Hematopoietic multipotent progenitor cell (in vitro differentiated cells): Measurements from ENCODE around the gene FAHD2A. TPM values are rescaled to one million over a fixed set of nuclear protein-coding genes. Genes with fewer than 3 reads are reported as not detected.
A peak's percentile ranks its signal among the peaks of the same experiment; 100 is the strongest.
"Not testable (repeated sequence)": the region's sequence is repeated elsewhere in the genome, so short reads cannot be mapped to it uniquely, and the experiment has no call there.

Source experiments
- DNase-seq, 3 donors: peaks; one replicate each; pipeline ENCODE4 v3.0.0-alpha.2; 2011 to 2015; ENCODE audit warnings: low read depth in 2 of 3, low spot score in 2 of 3
- total RNA-seq: library from RNA; depleted of rRNA; stranded (reverse); fragments of >200 nt; gene quantifications from one replicate; pipeline ENCODE4 v1.2.3, GENCODE V29; 2012

Gene FAHD2A
- 40.1 TPM for total RNA-seq

- DNase-seq = peak; percentile 70 to 95 (median 89)
Measured at GRCh38 chr2:95402370-95403203, at the start of gene FAHD2A. FAHD2A (plus strand) TSS chr2:95402708; CDS start chr2:95405559, 2,851 bp downstream.

- DNase-seq = no peak
Measured at GRCh38 chr2:95353055-95353575, 49.4 kb upstream of the FAHD2A start.

GRCh38 chr2:95353613-95354468 is 48.7 kb upstream of the FAHD2A start:
- no peak for DNase-seq

- DNase-seq = no peak
Measured at GRCh38 chr2:95354469-95354901, 48.0 kb upstream of the FAHD2A start.

- no peak for DNase-seq
Measured at GRCh38 chr2:95354925-95355324, 47.6 kb upstream of the FAHD2A start.

- DNase-seq = not testable (repeated sequence)
Measured at GRCh38 chr2:95355486-95355885, 47.0 kb upstream of the FAHD2A start.

GRCh38 chr2:95356821-95357700 is 45.4 kb upstream of the FAHD2A start:
- no peak for DNase-seq

GRCh38 chr2:95357717-95358280 is 44.7 kb upstream of the FAHD2A start:
- no peak for DNase-seq

- no peak for DNase-seq
Measured at GRCh38 chr2:95359031-95359430, 43.5 kb upstream of the FAHD2A start.

GRCh38 chr2:95359501-95359930 is 43.0 kb upstream of the FAHD2A start:
- DNase-seq = no peak

- no peak for DNase-seq
Measured at GRCh38 chr2:95361216-95361980, 41.1 kb upstream of the FAHD2A start.

- no peak for DNase-seq
Measured at GRCh38 chr2:95362486-95362885, 40.0 kb upstream of the FAHD2A start.

- no peak for DNase-seq
Measured at GRCh38 chr2:95366514-95366913, 36.0 kb upstream of the FAHD2A start.

- DNase-seq = no peak
Measured at GRCh38 chr2:95372216-95372829, 30.2 kb upstream of the FAHD2A start.

- no peak for DNase-seq
Measured at GRCh38 chr2:95372845-95373244, 29.7 kb upstream of the FAHD2A start.

- DNase-seq = no peak
Measured at GRCh38 chr2:95374029-95374428, 28.5 kb upstream of the FAHD2A start.

- DNase-seq = no peak
Measured at GRCh38 chr2:95374451-95374920, 28.0 kb upstream of the FAHD2A start.

GRCh38 chr2:95374921-95375471 is 27.5 kb upstream of the FAHD2A start:
- no peak for DNase-seq
